NCI-H2227 (cell line): ENCODE measurements around the gene KCTD11.

ENCODE experiments used
- DNase-seq: peaks from one replicate; lab custom pipeline; 2025; ENCODE audit not compliant: unreplicated experiment; lab: John Stamatoyannopoulos, UW

Gene KCTD11

DNA sequence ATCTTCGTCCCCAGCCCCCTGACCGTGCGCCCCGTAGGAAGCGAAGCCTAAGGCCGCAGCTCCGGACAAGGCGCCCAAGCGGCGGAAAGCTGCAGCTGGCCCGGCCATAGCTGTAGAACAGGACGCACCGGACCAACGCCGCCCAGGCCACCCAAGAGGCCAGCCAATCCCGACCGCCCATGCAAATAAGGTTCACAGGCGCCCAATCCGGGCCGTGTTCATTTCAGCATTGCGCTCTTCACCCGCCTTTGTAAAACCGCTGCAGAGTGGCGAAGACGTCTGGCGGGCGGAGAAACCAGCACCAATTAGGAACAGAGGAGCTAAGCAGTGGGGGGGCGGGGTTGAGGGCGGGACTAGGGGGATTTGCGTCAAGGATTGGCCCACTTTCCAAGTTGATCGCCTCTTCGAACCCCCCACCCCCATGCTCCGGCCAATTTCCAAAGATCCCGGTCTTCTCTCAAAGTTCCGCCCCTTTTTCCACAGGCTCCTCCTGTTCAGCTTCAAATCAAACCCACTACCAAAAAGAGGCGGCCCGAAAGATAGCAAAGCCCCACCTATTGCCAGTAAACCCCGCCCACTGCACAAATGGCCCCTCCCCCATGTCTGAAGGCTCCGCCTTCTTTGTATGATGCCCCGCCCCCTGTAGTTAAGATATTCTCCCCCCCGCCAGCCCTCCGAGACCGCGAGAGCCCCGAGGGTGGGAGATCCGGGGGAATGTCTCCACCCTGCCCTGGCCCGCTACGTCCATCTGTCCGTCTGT lies 52.2 kb downstream of the KCTD11 start, which contains the start of gene TMEM256:
TMEM256 (minus strand) TSS at position 121 of the 760 bp plus-strand sequence; CDS start at position 108, 13 bp downstream.
- DNase-seq: peak; percentile 97
